ENCODE data around the gene FAM170B.

FAM170B gene

DNA sequence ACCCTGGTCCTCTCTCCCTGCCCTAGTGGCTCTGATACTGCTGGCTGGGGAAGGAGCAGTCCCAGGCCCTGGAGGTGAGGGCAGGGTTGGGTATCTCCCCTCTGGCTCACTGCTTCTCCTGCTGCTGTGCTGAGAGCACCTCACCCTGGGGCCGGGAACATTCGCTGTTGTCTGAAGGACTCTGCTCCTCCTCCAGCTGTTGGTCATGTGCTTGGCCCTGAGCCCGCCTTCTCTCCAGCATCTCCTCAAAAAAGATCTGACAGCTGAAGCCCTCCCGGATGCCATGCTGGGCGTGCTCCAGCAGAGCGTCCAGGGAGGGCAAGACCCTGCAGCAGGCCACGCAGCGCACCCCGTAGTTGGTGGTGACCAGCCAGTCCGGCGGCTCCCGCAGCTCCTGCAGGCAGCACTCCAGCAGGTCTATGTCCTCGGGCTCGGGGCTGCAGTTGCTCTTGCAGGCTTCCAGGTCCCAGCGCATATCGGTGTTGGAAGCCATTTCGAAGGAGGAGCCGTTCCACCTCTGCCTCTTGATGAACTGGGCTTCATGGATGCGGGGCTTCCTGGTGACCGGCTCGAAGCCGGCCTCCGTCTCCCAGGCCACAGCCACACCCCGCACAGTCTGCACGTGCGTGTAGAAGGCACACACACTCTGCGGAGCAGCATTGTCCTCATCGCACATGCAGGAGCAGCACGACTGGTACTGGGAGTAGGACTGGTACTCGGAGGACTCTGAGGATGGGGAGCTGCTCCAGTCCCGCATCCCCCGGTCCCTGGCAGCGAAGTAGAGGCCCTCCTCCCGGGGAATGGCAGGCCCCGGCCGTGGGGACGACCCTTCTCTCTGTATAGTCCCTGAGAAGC lies 2.1 kb downstream of the FAM170B start:
- FAIRE-seq (no peak), DNase-seq (ENCODE audit: extremely low spot score, insufficient read length, low read depth) (no peak)

GRCh38 chr10:49129376-49129775 lies 4.4 kb downstream of the FAM170B start:
- no peak for DNase-seq (ENCODE audit: extremely low spot score, insufficient read length, low read depth)
- FAIRE-seq, result no peak

DNA sequence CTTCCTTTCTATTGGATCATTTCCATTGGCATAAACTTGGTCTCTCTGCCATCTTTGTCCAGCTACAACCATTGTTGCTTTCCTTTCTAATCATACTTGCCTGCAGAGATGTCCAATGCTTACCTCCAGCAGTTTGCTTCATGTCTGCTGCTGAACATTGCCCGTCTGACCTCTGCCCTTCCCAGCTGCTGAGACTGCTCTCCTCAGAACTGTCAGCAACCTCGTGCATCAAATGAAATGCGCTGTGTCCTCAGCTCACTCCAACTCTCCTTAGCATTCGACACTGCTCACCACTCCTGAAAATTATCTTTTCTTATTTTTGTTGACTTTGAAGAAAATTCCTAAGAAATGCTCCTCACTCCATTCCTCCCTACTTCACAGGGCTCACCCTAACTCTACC lies 5.0 kb downstream of the FAM170B start:
- no peak for FAIRE-seq
- DNase-seq (ENCODE audit: extremely low spot score, insufficient read length, low read depth), result no peak

GRCh38 chr10:49123981-49124950 lies 9.6 kb downstream of the FAM170B start:
- peak; percentile 63 for FAIRE-seq
- no peak for DNase-seq (ENCODE audit: extremely low spot score, insufficient read length, low read depth)

GRCh38 chr10:49120911-49121310 lies 12.9 kb downstream of the FAM170B start:
- no peak for DNase-seq (ENCODE audit: extremely low spot score, insufficient read length, low read depth)
- no peak for FAIRE-seq

DNA sequence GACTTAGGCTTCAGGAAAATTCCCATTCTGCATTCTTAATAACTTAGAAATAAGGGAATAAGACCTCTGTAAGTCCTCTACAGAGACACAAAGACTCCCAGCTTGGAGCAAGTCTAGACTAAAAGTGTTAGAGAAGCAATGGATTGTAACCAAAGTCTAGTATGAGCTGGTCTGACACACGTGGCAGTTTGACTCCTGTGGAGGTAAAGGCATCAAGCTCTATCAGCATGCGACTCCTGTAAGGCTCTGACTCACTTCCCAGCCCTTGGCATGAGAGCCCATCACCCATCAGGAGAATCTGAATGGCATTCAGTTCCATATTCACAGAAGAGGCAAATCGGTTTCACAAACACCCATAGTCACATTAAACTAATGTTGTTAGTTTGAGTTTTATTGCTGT lies 14.1 kb downstream of the FAM170B start:
- FAIRE-seq (no peak), DNase-seq (ENCODE audit: extremely low spot score, insufficient read length, low read depth) (no peak)

DNA sequence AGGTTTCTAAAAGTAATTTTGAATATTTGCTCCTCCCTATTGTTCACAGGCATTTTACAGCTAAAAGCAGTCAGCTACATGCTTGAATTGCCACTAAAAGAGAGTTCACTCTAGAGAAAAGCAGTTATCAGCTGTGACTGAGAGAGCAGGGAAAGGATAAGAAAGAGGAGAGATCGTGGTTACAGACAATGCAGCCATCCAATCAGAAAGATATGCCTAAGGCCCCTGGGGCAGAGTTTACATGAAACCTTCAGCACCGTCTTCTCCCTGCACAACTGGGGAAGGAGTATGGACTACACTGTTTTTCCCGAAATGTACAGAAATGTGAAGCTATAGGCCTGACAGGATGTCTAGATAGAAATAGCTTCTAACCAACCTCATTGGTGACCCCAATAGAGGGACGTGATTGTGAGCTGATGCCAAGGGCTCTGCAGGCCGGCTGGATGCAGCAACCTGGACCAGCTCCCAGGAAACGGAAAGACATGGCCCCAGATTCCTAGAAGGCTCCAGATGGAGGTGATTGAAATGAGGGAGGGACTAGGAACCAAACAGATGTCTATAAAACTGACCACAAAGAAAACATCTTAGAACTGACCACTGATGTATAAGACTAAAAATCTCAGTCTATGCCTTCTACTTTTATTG lies 15.3 kb downstream of the FAM170B start:
- no peak for DNase-seq (ENCODE audit: extremely low spot score, insufficient read length, low read depth)
- no peak for FAIRE-seq

DNA sequence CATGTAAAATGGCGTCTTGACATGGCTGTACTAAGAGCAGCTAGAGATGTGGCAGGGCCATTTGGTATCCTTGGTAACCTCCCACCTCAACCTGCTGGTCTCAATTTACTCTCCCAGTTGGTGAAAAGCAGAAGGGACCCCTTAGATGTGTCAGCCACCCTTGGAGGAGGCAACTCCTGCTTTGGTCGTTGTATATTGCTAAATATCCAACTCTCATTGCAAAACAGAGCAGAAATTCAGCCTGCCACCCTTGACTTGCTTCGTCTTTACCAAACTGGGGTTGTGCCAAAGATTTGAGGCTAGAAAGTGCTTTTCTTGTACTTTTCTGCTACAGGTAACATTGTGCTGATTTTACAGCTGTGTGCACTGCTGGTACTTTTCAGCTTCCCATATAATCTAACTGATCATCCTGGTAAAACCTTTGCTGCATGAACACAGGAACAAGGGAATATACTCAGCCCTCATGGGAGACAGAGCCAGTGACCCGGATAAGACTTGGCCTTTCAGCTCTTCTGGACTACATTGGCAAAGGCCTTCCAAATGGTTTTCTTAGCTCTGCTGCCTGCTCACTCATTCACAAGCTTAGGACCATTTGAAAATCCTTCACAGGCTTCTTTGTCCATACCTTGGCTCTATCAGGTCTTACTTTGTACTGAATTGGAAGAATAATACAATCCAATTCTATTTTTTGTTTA lies 16.3 kb downstream of the FAM170B start:
- DNase-seq (ENCODE audit: extremely low spot score, insufficient read length, low read depth) (no peak), FAIRE-seq (no peak)

DNA sequence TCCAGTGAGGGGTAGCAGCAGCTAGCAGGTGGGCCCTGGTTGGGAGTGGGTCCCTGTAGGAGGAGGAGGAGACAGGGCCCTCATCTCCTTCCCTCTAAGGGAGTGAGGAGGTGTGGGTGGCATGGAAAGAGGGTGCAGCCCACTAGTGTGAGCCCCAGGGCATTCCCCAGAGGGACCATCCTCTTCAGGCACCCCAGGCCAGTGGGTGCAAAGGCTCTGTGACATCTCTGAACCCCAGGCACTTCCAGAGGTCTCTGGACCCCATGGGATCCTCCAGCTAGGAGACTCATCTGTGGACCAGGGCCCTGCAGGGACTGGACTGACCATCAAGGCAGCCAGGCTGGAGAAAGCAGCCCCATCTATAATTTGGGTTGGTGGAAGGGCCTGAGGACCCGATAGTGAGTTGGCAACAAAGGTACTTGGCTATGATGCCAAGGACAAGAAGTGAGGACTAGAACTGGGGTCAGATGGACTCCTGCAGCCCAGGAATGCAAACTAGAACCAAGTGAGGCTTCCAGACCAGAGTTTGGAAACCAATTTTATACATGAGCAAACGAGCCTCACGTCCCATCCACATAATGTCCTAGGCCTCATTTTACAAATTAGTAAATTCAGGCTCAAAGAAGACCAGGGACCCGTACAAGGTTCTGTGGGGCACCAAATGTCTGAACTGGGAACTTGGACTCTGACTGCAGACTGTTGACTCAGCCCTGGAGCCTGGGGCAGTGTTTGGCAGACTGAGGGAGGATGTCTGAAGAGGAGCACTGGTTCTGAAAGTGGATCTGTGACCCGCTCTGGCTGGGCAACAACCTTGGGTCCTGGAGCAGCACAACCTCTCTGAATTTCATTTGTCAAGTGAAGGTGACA lies 17.1 kb downstream of the FAM170B start:
- no peak for DNase-seq (ENCODE audit: extremely low spot score, insufficient read length, low read depth)
- no peak for FAIRE-seq

- FAIRE-seq (no peak), DNase-seq (ENCODE audit: extremely low spot score, insufficient read length, low read depth) (no peak)
Observed at GRCh38 chr10:49115796-49116508, 17.9 kb downstream of the FAM170B start.

GRCh38 chr10:49115015-49115795 lies 18.6 kb downstream of the FAM170B start, which contains the start of gene VSTM4:
Gene VSTM4 (minus strand): TSS chr10:49115522. CDS start chr10:49115485, 37 bp downstream.
- DNase-seq (ENCODE audit: extremely low spot score, insufficient read length, low read depth) (no peak), FAIRE-seq (no peak)

- DNase-seq (ENCODE audit: extremely low spot score, insufficient read length, low read depth) (no peak), FAIRE-seq (no peak)
Observed at GRCh38 chr10:49114718-49115014, 19.2 kb downstream of the FAM170B start.

- DNase-seq (ENCODE audit: extremely low spot score, insufficient read length, low read depth), result no peak
- no peak for FAIRE-seq
Observed at GRCh38 chr10:49113741-49114141, 20.1 kb downstream of the FAM170B start.

DNA sequence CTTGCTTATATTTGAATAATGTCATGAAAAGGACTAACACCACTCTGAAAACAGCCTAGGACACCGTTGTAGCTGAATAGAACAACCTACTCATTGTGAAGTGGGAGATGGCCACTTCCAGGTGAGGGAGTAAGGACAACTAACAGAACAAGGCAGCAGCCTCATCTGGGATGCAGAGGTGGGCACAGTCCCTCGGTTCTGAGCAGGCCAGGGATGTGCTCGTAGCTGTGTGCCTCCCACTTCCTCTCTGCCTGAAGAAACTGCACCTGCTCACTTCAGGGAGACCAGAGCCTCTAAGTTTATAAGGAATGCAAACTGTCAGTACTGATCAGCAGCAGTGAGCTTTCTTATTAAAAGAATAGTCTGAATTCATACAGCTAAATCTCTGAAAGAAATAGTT lies 21.0 kb downstream of the FAM170B start:
- no peak for DNase-seq (ENCODE audit: extremely low spot score, insufficient read length, low read depth)
- no peak for FAIRE-seq

GRCh38 chr10:49112098-49112497 lies 21.7 kb downstream of the FAM170B start:
- DNase-seq (ENCODE audit: extremely low spot score, insufficient read length, low read depth) (no peak), FAIRE-seq (no peak)

- DNase-seq (ENCODE audit: extremely low spot score, insufficient read length, low read depth) (no peak), FAIRE-seq (no peak)
Observed at GRCh38 chr10:49111320-49111698, 22.5 kb downstream of the FAM170B start.

DNA sequence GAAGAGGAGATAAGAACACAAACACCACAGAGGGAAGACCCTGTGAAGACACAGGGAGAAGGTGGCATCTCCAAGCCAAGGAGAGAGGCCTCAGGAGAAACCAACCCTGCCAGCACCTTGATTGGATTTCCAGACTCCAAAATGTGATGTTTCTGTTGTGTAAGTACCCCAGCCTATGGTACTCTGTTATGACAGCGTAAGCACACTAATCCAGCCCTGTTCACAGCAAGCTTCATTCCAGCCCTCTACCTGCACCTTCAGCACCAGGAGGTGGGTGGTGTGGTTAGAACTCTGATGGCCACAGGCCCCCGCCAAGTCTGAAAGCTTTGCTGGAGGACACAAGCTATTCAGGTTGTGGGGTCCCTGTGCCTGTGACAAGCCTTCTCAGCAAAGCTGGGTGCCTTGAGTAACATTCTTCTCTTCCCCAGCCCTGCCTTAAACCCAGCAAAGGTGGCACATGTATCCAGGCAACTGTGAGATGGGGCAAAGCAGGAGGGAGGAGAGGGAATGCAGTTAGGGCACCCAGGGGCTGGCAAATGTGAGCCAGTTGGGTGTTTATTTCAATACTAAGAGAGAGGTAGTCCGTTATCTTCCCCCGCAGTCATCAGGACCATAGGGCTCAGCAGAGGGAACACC lies 23.0 kb downstream of the FAM170B start:
- no peak for FAIRE-seq
- DNase-seq (ENCODE audit: extremely low spot score, insufficient read length, low read depth), result no peak
